Tongue (tissue), 2 donors: ENCODE data around the gene CCIN. TPM values are rescaled to one million over a fixed set of nuclear protein-coding genes. Genes with fewer than 3 reads are reported as not detected.
A peak's percentile ranks its signal among the peaks of the same experiment; 100 is the strongest.
"Not testable (repeated sequence)": the region's sequence is repeated elsewhere in the genome, so short reads cannot be mapped to it uniquely, and the experiment has no call there.

Source experiments
- DNase-seq: peaks from one replicate; pipeline ENCODE4 v3.0.0-alpha.2; 2015
- total RNA-seq: library from RNA; depleted of rRNA; stranded (reverse); fragments of >200 nt; gene quantifications from one replicate; pipeline ENCODE4 v1.2.3, GENCODE V29; 2014

Gene CCIN
- total RNA-seq, result 0.41 TPM

DNA sequence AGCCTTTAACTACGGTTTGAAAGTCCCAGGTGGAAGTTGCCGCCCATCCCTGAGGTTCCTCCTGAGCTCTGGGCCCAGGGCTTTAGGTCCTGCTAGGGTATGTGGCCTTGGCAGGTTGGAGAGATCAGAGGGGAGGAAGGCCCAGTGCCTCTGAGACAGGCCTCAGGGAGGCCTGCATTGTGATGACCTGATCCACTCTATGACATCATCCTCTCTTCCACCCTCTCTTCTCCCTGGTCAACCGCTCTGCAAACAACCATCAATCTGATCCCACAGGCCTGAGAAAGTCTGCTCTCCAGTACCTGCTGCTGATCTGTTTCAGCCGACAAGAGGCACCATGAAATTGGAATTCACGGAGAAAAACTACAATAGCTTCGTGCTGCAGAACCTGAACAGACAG is at the start of gene CCIN:
CCIN (plus strand) TSS at position 223 of the 400 bp plus-strand sequence; CDS start at position 338, 115 bp downstream.
- no peak for DNase-seq

DNA sequence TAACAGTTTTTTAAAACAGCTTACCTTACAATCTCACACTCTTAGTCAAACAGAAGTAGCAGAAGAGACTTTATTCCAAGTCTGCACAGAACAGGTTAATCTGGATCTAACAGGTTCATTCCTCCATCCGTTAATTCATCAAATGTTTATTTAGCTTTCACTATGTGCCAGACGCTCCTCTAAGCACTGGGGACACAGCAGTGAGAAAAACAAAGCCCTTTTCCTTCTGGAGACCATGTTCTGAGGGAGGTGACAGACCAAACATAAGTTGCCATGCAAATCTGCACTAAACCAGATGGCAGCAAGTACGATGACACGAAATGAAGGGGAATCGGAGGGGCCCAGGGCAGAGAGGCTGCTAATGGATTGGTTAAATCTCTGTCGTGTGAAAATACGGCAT is 49.7 kb upstream of the CCIN start:
- no peak for DNase-seq

DNA sequence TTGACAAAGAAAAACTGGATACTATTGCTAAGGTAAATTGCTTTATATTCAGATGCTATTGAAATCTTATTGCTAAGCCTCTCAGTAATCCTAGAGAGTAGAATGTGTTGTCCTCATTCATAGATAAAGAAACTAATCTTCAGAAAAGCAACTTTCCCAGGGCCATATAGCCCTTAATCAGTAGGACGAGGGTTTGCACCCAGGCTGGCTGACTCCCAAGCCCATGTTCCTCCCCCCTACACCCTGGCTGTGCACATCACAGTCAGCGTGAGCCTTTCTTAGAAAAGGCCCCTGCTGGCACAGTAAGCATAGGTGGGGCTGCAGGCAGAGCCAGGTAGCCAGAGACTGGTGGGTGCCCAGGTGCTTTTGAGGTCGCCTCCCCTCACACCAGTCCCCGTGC is 48.5 kb upstream of the CCIN start:
- no peak for DNase-seq

DNA sequence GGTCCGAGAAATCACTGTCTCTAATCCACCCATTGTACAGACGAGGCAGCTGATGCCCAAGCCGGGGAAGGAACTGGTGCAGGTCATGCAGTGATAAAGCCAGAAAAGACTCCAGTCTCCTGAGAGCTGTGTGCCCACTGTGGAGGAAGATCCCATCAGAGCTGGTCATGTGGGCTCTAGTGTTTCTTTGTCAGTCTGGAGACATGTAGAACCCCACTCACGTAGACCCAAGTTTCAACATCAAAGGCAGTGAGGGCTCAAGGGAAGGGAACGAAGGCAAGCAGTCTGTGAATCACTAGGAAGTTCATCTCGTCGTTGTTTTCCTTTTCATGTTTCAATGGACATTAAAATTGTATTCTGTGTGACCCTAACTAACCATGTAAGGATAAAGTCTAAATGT is 47.2 kb upstream of the CCIN start:
- no peak for DNase-seq

DNA sequence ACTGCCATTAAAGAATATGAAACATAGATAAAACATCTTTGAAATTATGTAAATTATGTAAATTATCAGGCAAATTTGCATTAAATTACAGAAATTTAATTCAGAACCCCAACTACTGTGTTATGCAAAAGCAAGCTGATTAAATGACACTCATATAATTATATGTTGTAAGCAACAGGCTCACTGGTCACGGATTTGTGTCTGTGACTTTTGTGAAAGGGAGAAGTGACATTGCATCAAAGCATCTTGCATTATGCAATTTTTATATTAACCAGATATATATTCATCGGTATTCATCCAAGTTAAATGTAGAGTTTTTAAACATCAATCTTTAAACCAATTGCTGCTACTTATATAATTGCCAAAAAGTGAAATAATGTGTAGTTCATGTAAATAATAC is 45.7 kb upstream of the CCIN start:
- DNase-seq, result no peak

DNA sequence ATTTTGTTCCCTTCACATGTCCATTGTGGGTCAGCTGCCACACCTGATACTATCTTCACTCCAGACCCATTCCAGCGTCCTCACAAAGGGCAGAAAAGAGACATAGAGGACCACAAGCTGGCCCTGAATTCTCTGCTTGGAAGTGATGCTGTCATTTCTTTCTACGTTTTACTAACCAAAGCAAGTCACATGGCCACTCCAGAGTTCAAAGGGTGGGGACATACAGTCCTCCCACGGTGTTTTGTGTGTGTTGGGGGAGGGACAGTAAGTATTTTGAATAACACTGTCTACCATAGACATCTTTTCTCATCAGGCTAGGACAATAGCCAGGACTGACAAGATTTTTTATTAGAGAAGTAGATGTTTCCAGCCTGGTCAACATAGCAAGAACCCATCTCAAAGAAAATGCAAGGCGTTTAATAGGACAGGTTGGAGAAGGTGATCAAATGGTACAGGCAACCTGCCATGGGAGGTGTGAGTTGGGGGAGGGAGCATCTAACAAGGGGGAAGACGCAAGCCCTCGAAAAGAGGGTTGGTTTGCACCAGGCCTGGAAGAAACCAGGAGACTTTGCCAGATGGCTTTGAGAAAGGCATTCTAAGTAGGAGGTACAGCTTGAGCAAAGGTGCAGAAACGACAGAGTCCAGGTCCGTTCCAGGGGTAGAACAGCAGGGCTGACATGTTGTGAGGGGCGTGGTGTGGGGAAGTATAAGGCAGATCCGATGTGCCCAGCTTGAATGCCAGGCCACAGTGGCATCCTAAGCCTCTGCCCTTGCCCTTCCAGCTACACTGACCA is 43.9 kb upstream of the CCIN start:
- DNase-seq, result no peak

DNA sequence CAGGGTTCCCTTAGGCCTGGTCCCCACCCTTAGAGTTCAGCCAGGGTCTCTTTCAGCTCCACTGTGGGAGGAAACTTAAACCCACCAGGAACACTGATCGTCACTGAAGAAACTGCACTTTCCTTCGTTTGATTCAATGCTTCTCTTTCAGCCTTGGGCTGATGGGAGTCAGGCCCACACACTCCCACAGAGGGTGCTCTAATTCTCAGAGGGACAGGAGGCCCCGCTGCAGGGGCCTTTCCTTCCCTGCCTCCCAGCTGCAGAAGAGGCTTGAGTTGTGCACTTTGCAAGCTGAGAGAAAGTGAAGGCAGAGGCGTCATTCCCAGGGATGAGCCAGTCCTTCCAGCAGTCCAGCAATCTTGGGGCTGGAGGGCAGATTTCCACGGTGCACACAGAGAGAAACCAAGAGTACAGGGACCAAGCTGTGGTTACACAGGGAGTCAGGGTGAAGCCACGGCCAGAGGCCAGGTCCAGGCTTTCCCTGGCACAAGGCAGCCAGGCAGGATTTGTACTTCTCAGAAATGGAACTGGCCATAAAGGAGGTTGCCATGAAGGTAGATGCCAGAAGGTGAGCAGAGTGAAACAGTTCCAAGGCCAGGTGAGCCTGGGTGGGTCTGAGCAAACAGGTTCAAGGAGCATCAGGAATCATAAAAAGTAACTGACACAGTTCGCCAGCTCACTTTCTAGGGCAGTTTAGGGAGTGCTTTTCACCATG is 43.0 kb upstream of the CCIN start:
- DNase-seq, result no peak

DNA sequence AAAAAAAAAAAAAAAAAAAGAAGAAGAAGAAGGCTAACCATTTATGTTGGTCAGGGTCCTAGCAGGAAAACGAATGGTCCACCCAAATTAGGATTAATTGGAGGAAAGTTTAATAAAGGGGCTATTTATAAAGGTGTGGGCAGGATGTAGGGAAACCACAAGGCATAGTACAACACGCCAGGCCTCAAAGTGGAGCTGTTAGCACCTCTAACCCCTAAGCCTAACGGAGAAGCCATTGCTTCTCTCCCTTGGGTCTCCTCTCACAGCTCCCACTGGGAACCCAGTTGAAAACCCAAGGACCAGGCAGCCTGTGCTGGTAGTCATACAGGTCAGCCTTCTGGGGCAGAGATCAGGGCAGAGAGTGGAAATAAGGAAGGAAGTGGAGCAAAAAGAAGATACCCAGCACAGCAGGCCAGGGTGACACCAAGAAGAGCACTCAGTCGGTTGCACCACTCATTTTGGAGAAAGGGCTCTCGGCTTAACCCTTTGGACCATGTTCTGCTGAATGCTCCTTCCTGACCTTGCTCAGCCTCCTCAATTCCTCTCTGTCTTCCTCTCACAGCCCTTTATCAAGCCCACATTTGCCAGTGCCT is 41.4 kb upstream of the CCIN start:
- no peak for DNase-seq

DNA sequence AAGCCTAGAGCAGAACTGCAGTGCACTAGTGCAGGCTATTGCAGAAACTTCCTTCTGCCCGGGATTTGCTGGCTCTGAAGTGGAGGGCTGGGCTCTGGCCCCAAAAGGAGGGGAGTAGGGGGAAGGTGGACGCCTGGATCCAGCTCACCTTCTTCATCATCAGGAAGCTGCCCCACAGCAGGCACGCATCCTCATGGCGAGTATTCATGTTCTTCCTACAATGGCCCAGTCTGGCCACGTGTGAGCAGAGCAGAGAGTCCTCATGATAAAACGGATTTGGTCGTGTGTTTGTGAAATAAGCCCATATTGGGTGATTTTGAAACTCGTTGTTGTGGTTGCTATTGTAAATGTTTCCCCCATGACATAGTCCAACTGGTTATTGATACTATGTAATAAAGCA is 40.8 kb upstream of the CCIN start:
- DNase-seq, result no peak

DNA sequence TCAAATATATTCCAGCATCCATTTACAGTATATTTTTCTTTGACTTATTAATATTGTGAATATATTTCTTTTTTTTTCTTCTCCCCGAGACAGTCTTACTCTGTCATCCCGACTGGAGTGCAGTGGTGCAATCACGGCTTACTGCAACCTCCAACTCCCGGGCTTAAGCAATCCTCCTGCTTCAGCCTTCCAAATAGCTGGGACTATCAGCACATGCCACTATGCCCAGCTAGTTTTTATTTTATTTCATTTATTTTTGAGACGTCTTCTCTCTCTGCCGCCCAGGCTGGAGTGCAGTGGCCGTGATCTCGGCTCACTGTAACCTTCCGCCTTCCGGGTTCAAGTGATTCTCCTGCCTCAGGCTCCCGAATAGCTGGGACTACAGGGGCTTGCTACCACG is 40.0 kb upstream of the CCIN start:
- DNase-seq, result no peak

DNA sequence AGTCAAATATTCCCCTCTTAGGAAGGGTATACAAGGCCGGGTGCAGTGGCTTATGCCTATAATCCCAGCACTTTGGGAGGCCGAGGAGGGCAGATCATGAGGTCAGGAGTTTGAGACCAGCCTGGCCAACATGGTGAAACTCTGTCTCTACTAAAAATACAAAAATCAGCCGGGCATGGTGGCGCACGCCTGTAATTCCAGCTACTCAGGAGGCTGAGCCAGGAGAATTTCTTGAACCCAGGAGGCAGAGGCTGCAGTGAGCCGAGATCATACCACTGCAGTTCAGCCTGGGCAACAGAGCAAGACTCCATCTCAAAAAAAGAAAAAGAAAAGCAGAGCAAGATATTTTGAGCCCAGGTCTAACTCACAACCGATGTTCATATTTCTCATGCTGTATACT is 37.5 kb upstream of the CCIN start:
- DNase-seq, result not testable (repeated sequence)

DNA sequence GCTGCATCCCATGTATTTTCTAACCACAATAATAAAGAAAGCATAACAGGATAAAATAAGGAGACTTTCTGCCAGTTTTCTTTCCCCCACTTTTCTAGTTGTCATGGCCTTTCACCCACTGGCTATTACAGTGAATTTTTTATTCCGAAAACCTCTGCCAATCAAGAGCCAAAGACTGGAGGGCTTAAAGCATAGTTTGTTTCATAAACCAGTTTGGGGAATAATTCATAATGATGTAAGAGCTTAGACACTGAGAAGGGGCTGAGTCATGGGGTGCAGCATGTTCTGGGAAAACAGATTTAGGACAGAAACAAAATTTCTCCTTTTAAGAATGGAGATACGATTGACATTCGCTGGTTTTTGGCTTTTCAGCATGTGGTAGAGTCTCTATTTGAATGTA is 37.1 kb upstream of the CCIN start:
- no peak for DNase-seq

DNA sequence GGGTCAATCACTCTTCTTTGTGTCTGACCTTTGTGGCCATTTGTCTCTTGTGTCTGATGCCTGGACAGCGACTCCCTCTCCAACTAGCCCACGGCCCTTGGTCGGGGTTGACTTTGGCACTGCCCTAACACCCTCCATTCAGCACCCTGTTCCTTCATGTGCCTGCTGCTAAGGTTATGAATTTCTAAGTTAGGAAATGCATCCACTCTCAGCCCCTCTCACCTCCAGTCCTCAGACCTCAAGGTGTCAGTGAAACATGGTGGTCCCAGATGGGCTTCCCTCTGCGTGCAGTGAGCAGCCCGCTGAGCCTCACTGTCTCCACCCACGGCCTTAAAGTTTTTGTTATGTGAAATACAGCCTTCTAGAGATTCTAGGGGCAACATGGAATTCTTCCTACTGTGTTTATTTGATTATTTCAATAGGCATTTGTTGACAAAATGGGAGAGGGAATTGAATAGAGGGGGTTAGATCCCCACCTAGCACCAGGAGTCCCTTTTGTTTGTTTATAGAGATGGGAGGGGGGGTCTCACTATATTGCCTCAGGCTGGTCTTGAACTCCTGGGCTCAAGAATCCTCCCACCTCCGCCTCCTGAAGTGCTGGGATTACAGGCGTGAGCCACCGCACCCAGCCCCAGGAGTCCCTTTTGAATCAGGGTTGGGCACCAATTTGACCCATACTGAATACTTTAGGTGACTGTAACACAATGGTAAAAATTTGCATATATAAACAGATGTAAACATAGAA is 34.3 kb upstream of the CCIN start:
- DNase-seq, result no peak

DNA sequence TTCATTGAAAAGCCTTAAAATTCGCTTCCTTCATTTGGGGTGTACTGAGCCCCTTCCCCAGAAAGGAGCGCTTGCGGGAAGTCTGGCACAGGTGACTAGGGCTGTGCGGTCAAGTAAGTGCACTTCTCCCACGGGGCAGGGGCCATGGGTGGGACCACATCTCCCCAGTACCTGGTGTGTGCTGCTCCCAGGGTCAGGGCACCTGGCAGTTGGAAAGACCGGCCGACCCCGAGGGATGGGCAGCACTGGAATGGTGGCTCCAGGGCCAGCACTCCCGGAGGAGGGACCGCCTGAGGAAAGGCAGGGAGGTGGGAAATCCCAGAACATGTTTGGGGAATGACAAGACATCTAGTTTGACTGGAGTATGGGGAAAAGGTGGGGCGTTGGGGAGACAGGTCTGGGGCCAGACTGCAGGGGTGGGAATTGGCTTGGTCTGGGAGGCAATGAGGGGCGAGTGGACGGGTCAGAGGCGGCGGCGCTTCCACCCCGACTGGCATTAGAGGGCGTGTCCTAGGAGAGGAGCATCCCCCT is 33.4 kb upstream of the CCIN start:
- DNase-seq, result no peak

DNA sequence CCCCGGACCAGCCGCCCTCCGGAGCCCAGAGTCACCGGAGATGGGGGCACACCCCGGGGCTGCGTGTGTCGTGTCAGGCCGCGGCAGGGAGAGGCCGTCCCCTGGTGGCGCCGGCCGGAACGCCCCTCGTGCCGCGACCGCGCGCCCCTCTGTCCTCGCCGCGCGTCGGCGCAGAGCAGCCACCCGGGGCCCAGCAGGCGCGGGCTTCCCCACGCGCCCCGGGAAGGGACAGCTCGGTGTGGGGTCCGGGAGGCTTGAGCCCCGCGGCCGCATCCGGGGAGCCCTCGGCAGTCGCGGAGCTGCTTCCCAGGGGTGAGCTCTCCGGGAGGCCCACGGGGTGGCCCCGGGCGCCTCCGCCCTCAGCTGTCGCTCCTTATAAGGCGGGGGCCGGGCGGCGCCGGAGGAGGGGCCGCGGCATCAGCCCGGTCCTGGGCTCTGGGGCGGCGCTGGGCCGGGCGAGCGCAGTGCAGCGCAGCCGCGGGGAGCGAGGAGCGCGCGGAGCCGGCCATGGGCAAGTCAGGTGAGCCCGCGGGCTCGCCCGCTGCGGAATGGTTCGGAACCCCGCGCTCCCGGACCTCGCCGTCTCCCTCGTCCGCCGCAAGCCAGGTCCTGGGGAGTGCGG is 32.8 kb upstream of the CCIN start, which contains the start of gene GLIPR2:
GLIPR2 (plus strand) TSS at position 462 of the 622 bp plus-strand sequence; CDS start at position 508, 46 bp downstream.
- peak; percentile 88 for DNase-seq

DNA sequence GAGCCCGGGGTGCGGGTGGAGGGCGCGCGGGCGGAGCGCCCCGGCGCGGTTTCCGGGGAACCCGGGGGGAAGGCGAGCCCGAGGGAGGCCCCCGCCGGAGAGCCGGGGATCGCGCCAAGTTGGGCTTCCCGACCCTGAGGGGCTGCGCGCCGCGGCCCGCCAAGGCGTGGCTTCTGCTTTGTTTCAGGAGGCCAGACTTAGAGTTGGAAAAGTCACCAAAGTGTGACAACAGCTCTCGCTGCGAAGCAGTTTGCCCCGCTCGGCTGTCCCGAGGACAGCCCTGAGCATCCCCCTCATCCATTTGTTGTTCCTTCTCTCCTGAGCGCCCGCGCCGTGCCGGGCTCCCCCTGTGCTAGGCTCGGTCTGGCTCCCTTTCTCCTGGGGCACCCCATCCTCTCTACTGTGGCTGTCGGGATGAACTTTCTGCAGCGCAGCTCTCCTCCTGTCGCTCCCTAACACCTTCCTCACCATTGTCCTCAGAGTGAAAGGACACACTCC is 32.2 kb upstream of the CCIN start:
- DNase-seq, result peak; percentile 51

DNA sequence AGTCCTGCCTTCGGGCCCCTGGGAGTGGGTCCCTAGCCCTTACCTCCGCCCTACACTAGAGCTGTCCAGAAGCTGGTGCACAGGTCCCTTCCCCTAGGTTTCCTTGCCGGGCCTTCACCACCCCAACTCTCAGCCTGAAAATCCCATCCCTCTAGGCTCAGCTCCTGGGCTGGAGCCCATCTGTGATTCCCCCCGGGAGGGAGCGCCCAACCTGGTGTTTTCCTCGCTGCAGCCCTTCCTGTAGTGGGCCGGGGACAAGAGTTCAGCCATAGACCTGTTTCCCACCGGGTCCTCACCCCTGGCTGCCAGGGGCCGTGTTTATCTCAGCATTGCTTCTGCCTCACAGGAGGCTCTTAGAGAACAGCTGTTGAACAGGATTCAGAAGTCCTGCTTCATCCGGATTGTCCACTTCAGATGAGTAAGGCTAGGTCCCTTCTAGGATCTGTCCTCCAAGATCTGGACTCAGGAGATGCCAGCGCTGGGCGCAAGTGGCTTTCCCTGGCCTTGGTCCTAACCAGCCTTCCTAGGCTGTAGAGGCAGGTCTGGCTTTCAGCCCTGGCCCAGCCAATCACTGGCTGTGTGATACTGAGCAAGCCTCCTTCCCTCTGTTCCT is 31.7 kb upstream of the CCIN start:
- peak; percentile 67 for DNase-seq

DNA sequence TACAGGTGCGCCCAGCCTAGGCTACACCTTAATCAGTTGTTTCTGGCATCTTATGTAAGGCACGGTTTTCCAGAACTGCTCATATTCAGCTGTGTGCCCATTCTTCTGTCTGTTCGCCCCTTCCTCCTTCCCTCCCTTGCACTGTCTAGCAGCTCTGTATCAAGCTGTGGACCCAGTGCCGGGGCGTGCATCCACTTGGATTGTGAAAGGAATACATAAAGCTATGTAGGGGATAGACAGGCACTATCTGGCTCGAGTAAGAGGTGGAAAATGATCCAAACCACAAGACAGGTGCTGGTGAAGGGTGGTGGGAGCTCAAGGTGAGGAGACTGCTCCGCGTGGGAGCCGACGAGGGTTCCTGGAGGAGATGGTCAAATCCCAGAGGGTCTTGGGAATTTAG is 30.7 kb upstream of the CCIN start:
- DNase-seq, result no peak

DNA sequence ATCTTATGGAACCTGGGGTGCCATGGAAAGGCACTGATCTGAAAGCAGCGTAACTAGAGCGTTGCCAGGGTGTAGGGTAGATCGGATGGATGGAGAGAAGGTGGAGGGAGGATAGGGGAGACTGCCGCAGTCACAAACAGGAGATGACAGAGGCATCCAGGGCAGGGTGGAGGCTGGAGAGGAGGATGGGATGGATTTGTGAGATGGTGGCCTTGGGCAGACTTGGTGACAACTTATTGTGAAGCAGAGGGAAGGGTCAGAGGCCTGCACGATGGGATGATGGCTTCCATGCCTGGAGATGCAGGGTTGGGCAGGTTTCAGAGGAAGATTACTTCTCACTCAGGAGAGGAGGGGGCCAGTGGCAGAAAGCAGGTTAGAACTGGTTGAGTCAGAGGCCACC is 30.3 kb upstream of the CCIN start:
- DNase-seq, result no peak

DNA sequence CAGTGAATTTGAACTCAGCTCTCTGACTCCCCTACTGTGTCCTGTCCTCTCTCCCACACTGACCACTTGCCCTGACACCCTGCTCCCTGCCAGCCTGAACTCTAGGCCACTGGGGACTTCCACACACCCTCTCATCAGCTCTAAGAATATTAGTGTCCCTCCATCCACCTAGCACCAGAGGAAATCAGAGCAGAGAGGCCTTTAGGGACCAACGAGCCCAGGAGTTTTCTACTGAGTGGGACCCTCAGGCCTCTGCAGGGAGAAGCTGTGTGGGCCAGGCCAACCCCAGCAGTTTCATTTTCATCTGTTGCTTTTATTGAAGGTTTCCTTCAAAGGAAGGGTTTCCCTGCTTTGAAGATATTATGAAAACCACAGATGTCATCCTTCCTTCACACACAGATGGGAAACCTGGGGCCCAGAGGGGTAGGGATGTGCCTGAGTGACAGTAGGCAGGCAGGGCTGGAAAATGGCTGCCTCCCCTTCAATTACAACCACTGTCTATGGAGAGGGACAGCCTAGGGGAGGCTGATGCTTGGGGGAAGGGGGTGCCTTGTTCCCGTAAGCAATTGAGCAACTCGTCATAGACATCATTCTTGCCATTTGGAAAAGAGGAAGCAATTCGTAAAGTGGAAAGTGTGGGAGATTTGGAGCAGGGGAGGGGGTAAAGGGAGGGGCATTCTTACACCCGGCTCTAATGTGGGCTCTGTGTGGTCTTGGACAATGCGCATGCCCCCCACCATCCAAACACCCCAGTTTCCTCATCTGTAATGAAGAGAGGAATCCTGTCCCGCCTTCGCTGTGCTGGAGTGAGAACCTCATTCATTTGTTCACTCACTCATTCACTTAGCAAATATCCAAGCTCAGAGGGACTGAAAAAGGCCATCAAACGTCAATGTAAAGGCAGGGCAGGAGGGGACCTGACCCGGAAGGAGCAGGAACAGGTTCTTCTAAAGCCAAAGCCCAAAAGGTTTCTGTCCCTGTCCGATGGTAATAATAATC is 28.8 kb upstream of the CCIN start:
- DNase-seq, result no peak
